Stimulated activated CD8-positive, alpha-beta memory T cell treated with anti-CD3 and anti-CD28 coated beads, Interleukin-7, amount 100 ng/mL, for 48 hours (primary cell): ENCODE results near the gene CPLX3.

Source experiments
- DNase-seq, 2 donors: peaks; one replicate each; pipeline ENCODE4 v3.0.0-alpha.2; 2020; ENCODE audit warnings: low read depth in 1 of 2; ENCODE audit errors: extremely low read depth in 1 of 2

Gene CPLX3

GRCh38 chr15:74788042-74788682, 38.3 kb upstream of the CPLX3 start:
- DNase-seq, result no peak

GRCh38 chr15:74788683-74789151, 37.7 kb upstream of the CPLX3 start:
- DNase-seq, result no peak

- DNase-seq, result no peak
These were observed 37.2 kb upstream of the CPLX3 start for GRCh38 chr15:74789171-74789631.

GRCh38 chr15:74789741-74790079, 36.7 kb upstream of the CPLX3 start:
- no peak for DNase-seq

- DNase-seq, result no peak
These were observed 36.1 kb upstream of the CPLX3 start for GRCh38 chr15:74790080-74790916.

- no peak for DNase-seq
These were observed 35.4 kb upstream of the CPLX3 start for GRCh38 chr15:74791007-74791406.

- DNase-seq, result no peak
These were observed 34.8 kb upstream of the CPLX3 start for GRCh38 chr15:74791667-74792066.

- DNase-seq, result no peak
These were observed 34.0 kb upstream of the CPLX3 start for GRCh38 chr15:74792227-74793016.

GRCh38 chr15:74793135-74794028, 33.0 kb upstream of the CPLX3 start:
- DNase-seq, result no peak

GRCh38 chr15:74794248-74794969, 32.0 kb upstream of the CPLX3 start:
- no peak for DNase-seq

- no peak for DNase-seq
These were observed 31.5 kb upstream of the CPLX3 start for GRCh38 chr15:74794970-74795349.

- DNase-seq, result no peak
These were observed 30.3 kb upstream of the CPLX3 start for GRCh38 chr15:74795966-74796625.

- no peak for DNase-seq
These were observed 27.8 kb upstream of the CPLX3 start for GRCh38 chr15:74798388-74799254.

GRCh38 chr15:74799255-74799855, 27.1 kb upstream of the CPLX3 start:
- DNase-seq, result no peak

GRCh38 chr15:74799856-74800558, 26.4 kb upstream of the CPLX3 start:
- DNase-seq, result no peak

GRCh38 chr15:74800559-74801094, 25.8 kb upstream of the CPLX3 start:
- no peak for DNase-seq
